Measurements from ENCODE around the gene CTDSP1. TPM values are rescaled to one million over a fixed set of nuclear protein-coding genes. Genes with fewer than 3 reads are reported as not detected.

CTDSP1 gene
- total and polyA plus RNA-seq, 4 donors = 31.6 to 104 (median 74.0) TPM

DNA sequence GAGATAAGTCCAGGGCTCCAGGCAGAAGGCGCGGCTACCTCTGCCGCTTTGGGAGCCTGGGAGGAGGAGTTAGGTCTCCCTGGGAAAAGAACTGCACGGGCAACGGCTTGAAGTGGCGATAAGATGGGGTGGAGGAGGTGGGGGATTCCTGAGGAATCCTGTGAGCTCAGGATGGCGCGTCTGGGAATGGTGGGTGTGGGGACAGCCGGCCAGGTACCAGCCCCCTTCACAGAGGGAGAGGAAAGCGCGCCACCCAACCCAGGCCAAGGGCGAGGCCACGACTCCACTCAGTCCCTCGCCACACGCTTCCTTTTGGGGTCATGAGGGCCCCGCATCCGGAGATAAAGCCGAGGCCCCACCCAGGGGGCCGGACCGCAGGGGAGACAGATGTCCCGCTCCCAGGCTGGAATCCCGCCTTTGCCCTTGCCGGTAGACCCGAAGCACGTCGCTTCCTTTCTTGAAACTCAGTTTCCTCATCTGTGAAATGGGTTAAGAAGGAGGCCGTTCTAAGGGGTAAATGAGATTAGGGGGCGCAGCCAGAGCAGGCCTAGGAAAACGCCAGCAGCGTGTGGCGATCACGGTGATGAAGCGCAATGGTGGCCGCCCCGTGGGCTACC is 1.7 kb upstream of the CTDSP1 start:
- WGBS (ENCODE audit: insufficient coverage) = 2% methylated on average over 32 of the region's 35 CpGs
- peak in 1 of 6 donors; percentile 56 for DNase-seq (ENCODE audit: low read depth in 4 of 6, low spot score in 6 of 6)
- peak overlapping the region; percentile 46 for H3K4me3 ChIP-seq (ENCODE audit: low read depth, low read length)

DNA sequence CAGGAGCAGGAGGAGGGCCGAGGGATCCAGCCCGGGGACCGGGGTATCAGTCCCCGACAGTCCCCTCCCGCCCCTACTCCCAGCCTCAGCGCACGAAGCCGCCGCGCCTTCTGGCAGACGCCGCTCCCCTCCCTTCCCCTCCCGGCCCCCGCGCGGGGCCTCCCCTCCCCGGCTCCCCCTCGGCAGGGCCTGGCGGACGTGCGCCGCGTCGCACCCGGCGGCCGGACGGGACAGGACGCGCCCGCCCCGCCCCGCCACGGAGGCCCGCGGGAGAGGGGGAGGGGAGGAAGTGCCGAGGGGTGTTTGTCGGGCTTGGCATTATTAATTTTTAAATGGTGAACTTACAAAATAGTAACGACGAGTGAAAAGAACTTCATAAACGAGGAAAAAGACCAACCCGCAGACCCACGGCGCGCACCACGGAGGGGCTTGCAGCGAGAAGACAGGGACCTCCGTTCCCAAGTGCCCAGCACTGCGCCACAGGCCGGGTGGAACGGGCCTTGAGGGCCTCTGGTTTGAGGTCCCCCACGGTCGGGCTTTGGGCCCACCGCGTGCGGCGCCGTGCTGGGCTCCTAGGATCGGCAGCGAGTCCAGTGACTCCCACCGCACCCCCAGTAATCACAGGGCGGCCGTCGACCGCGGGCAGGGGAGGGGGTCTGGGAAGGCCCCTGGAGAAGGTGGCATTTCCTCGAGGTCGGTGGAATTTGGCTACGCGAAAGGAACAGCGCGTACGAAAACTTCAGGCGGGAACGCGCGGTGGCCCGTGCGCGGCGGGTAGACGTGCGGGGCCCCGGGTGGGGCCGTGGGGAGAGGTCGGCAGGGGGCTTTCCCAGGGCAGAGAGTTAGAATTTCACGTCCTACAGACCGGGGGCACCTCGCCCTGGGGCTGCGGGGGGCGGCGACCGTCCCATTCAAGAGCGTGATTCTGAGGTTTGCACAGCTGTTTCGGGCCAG is 954 bp upstream of the CTDSP1 start:
- peak overlapping the region; percentile 46 for H3K4me3 ChIP-seq (ENCODE audit: low read depth, low read length)
- peak overlapping the region; percentile 99 for H3K27ac ChIP-seq (ENCODE audit: low read depth, low read length)
- peaks cover 60% of the 10 kb centered on the region for H3K4me1 ChIP-seq (ENCODE audit: control insufficient read depth, insufficient read depth, low read length)
- DNase-seq (ENCODE audit: low read depth in 4 of 6, low spot score in 6 of 6) = peak in 2 of 6 donors; percentile 11 to 78
- no peaks in the 10 kb centered on the region for H3K9me3 ChIP-seq (ENCODE audit: control insufficient read depth, insufficient read depth, low read length)
- peaks cover 28% of the 10 kb centered on the region for H3K36me3 ChIP-seq (ENCODE audit: control insufficient read depth, insufficient read depth, low read length)
- peaks cover 28% of the 10 kb centered on the region for H3K27me3 ChIP-seq (ENCODE audit: control insufficient read depth, insufficient read depth, low read length)
- WGBS (ENCODE audit: insufficient coverage) = 2% methylated on average over 73 of the region's 95 CpGs

More for the DNA sequence above, 1.7 kb upstream of the CTDSP1 start:
- peaks cover 28% of the 10 kb centered on the region for H3K27me3 ChIP-seq (ENCODE audit: control insufficient read depth, insufficient read depth, low read length)
- peaks cover 60% of the 10 kb centered on the region for H3K4me1 ChIP-seq (ENCODE audit: control insufficient read depth, insufficient read depth, low read length)
- peak overlapping the region; percentile 99 for H3K27ac ChIP-seq (ENCODE audit: low read depth, low read length)
- no peaks in the 10 kb centered on the region for H3K9me3 ChIP-seq (ENCODE audit: control insufficient read depth, insufficient read depth, low read length)
- H3K36me3 ChIP-seq (ENCODE audit: control insufficient read depth, insufficient read depth, low read length) = peaks cover 20% of the 10 kb centered on the region

DNA sequence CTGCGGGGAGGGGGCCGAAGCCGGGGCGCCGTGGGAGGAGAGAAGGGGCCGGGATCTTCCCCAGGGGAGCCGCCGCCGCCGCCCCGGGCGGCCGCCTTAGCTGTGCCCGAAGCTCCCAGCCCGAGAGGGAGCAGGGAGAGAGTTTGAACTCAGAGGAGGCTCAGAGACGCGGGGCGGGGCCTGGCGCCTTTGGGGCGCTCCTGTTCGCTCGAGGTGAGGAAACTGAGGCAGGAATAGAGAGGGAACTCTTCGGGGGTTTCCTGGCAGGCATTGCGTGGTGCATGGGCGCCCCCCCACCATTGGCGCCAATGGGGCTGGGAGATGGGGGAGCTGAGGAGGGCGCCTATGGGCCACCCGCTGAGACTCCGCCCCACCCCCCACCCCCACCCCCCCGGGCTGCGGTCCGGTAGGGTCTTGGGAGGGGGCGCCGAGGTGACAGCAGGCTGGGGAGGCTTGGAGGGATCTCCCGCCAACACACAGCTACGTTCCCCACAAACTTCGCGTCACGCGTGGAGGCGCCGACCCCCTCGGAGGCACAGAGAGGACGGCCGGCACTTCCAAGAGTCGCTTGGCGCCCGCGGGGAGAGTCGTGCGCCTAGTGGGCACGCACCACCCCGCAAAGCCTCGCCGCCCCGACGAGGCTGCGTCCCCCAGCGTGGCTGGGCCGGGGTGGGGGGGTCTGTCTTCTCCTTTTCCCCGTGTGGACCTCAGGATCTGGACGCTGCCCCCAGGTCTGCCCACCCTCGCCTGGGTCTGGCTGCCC is 680 bp downstream of the CTDSP1 start:
- 0% methylated on average over 41 of the region's 63 CpGs for WGBS (ENCODE audit: insufficient coverage)

DNA sequence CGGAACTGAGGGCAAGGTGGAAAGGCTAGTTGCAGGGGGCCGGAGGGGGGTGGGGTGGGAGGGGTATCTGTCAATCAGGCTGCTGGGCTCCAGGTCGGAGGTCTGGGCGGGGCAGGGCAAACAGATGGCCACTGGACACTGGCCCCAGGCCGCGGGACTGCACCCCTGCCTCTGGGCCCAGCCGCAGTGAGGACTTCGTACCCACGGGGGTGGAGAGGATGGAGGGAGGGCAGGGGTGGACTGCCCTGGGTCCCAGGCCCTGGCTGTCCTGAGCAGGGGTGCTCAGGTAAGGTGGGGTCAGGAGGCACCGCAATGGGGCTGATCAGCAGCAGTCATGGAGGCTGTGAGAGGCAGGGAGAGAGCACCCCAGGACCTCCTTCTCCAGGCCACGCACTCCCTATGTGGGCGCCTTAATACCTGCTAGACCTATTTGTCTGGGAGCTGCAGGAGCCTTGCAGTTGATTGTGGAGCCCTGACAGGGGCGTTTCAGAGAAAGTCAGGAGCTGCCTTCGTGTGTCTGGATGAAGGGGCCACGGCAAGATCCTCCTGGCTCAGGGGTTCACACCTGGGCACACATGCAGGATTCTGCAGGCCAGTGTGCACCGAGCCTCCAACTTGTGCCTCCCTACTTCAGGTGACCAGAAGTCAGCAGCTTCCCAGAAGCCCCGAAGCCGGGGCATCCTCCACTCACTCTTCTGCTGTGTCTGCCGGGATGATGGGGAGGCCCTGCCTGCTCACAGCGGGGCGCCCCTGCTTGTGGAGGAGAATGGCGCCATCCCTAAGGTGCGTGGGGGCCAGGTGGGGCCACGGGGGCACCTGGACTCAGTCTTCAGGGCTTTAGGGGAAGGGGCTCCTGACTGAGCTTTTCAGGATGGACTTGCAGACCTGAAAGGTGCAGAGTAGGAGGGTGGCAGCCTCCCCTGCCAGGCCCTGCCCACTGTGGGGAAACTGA is 1.5 kb downstream of the CTDSP1 start:
- Histone ChIP-seq H3K27me3 (ENCODE audit: control insufficient read depth, insufficient read depth, low read length) (peaks cover 28% of the 10 kb centered on the region), H3K36me3 (ENCODE audit: control insufficient read depth, insufficient read depth, low read length) (peaks cover 46% of the 10 kb centered on the region), H3K27ac (ENCODE audit: low read depth, low read length) (peak overlapping the region; percentile 91), H3K9me3 (ENCODE audit: control insufficient read depth, insufficient read depth, low read length) (no peaks in the 10 kb centered on the region), H3K4me3 (ENCODE audit: low read depth, low read length) (peak overlapping the region; percentile 85), H3K4me1 (ENCODE audit: control insufficient read depth, insufficient read depth, low read length) (peaks cover 74% of the 10 kb centered on the region)
- DNase-seq (ENCODE audit: low read depth in 4 of 6, low spot score in 6 of 6) = no peak
- 32% methylated on average over 16 of the region's 24 CpGs for WGBS (ENCODE audit: insufficient coverage)

More for the DNA sequence above, 680 bp downstream of the CTDSP1 start:
- Histone ChIP-seq H3K9me3 (ENCODE audit: control insufficient read depth, insufficient read depth, low read length) (no peaks in the 10 kb centered on the region), H3K27me3 (ENCODE audit: control insufficient read depth, insufficient read depth, low read length) (peaks cover 28% of the 10 kb centered on the region), H3K27ac (ENCODE audit: low read depth, low read length) (peak overlapping the region; percentile 91), H3K36me3 (ENCODE audit: control insufficient read depth, insufficient read depth, low read length) (peaks cover 44% of the 10 kb centered on the region), H3K4me3 (ENCODE audit: low read depth, low read length) (peak overlapping the region; percentile 85), H3K4me1 (ENCODE audit: control insufficient read depth, insufficient read depth, low read length) (peaks cover 71% of the 10 kb centered on the region)
- peak in 1 of 6 donors; percentile 8 for DNase-seq (ENCODE audit: low read depth in 4 of 6, low spot score in 6 of 6)

DNA sequence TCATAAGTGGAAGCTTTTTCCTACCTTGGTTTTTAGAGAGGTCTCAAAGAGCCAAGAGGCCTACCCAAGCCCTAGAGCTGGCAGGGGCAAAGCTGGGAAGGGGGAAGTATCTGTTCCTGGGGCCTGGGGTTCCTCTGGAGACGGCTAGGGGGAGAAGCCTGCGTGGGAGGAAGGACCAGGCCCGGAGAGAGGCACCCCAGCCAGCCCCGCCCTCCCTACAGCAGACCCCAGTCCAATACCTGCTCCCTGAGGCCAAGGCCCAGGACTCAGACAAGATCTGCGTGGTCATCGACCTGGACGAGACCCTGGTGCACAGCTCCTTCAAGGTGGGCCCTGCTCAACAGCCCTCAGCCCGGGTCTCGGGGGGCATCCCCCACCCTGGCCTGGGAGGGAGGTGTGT is 2.2 kb downstream of the CTDSP1 start:
- Histone ChIP-seq H3K36me3 (ENCODE audit: control insufficient read depth, insufficient read depth, low read length) (peaks cover 46% of the 10 kb centered on the region), H3K9me3 (ENCODE audit: control insufficient read depth, insufficient read depth, low read length) (no peaks in the 10 kb centered on the region), H3K4me1 (ENCODE audit: control insufficient read depth, insufficient read depth, low read length) (peaks cover 71% of the 10 kb centered on the region), H3K4me3 (ENCODE audit: low read depth, low read length) (no peak overlapping the region), H3K27me3 (ENCODE audit: control insufficient read depth, insufficient read depth, low read length) (peaks cover 23% of the 10 kb centered on the region), H3K27ac (ENCODE audit: low read depth, low read length) (no peak overlapping the region)
- WGBS (ENCODE audit: insufficient coverage) = 73% methylated on average over 5 of the region's 9 CpGs
- DNase-seq (ENCODE audit: low read depth in 4 of 6, low spot score in 6 of 6) = no peak

DNA sequence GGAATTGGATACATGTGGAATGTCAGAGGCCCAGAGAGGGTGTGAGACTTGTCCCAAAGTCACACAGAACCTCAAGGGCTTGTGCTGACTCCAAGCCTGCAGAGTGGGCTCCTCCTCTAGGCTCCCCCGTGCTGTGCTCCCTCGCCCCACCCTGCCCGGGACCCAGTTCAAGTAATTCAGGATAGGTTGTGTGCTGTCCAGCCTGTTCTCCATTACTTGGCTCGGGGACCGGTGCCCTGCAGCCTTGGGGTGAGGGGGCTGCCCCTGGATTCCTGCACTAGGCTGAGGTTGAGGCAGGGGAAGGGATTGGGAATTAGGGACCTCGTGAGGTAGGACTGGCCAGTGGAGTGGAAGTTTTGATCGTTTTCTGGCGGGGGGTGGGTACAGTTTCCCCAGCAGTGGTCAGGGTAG is 2.8 kb downstream of the CTDSP1 start:
- Histone ChIP-seq H3K36me3 (ENCODE audit: control insufficient read depth, insufficient read depth, low read length) (peaks cover 46% of the 10 kb centered on the region), H3K27me3 (ENCODE audit: control insufficient read depth, insufficient read depth, low read length) (peaks cover 17% of the 10 kb centered on the region), H3K9me3 (ENCODE audit: control insufficient read depth, insufficient read depth, low read length) (no peaks in the 10 kb centered on the region), H3K27ac (ENCODE audit: low read depth, low read length) (no peak overlapping the region), H3K4me1 (ENCODE audit: control insufficient read depth, insufficient read depth, low read length) (peaks cover 71% of the 10 kb centered on the region), H3K4me3 (ENCODE audit: low read depth, low read length) (no peak overlapping the region)
- 86% methylated on average over 5 of the region's 8 CpGs for WGBS (ENCODE audit: insufficient coverage)
- no peak for DNase-seq (ENCODE audit: low read depth in 4 of 6, low spot score in 6 of 6)

DNA sequence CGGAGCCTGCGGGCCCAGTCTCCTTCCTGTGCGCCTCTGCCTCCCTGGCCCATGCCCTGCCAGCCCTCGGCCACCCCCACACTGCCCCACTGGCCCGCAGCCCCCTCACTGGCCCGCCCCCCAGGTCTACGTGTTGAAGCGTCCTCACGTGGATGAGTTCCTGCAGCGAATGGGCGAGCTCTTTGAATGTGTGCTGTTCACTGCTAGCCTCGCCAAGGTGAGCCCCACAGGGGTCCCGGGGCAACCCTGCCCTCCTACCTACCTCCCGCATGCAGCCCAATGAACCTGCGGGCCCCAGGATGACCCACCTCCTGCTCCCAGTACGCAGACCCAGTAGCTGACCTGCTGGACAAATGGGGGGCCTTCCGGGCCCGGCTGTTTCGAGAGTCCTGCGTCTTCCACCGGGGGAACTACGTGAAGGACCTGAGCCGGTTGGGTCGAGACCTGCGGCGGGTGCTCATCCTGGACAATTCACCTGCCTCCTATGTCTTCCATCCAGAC is 3.3 kb downstream of the CTDSP1 start:
- 91% methylated on average over 23 of the region's 26 CpGs for WGBS (ENCODE audit: insufficient coverage)

DNA sequence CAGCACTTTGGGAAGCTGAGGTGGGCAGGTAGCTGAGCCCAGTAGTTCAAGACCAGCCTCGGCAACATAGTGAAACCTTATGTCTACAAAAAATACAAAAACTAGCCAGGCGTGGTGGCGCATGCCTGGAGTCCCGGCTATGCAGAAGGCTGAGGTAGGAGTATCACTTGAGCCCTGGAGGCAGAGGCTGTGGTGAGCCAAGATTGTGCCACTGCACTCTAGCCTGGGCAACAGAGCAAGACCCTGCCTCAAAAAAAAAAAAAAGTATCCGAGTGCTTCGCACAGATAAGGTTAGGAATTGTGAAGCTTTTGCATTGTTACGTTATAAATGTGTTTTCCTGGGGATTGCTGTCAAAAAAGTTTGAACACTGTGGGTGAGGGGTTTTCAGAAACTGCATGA is 4.1 kb downstream of the CTDSP1 start:
- Histone ChIP-seq H3K27me3 (ENCODE audit: control insufficient read depth, insufficient read depth, low read length) (peaks cover 5% of the 10 kb centered on the region), H3K27ac (ENCODE audit: low read depth, low read length) (no peak overlapping the region), H3K4me3 (ENCODE audit: low read depth, low read length) (no peak overlapping the region), H3K9me3 (ENCODE audit: control insufficient read depth, insufficient read depth, low read length) (no peaks in the 10 kb centered on the region), H3K36me3 (ENCODE audit: control insufficient read depth, insufficient read depth, low read length) (peaks cover 46% of the 10 kb centered on the region), H3K4me1 (ENCODE audit: control insufficient read depth, insufficient read depth, low read length) (peaks cover 66% of the 10 kb centered on the region)
- 64% methylated on average over 4 of the region's 7 CpGs for WGBS (ENCODE audit: insufficient coverage)
- no peak for DNase-seq (ENCODE audit: low read depth in 4 of 6, low spot score in 6 of 6)

More for the DNA sequence above, 3.3 kb downstream of the CTDSP1 start:
- H3K4me3 ChIP-seq (ENCODE audit: low read depth, low read length) = no peak overlapping the region
- H3K36me3 ChIP-seq (ENCODE audit: control insufficient read depth, insufficient read depth, low read length) = peaks cover 46% of the 10 kb centered on the region
- H3K27ac ChIP-seq (ENCODE audit: low read depth, low read length) = no peak overlapping the region
- no peaks in the 10 kb centered on the region for H3K9me3 ChIP-seq (ENCODE audit: control insufficient read depth, insufficient read depth, low read length)
- H3K27me3 ChIP-seq (ENCODE audit: control insufficient read depth, insufficient read depth, low read length) = peaks cover 12% of the 10 kb centered on the region
- peaks cover 71% of the 10 kb centered on the region for H3K4me1 ChIP-seq (ENCODE audit: control insufficient read depth, insufficient read depth, low read length)
- DNase-seq (ENCODE audit: low read depth in 4 of 6, low spot score in 6 of 6) = no peak

Measured in spinal cord (tissue), 10 donors.